Peyer's patch (tissue), 4 donors: Measurements from ENCODE around the gene C8A.

Experiments used
- POLR2A ChIP-seq, 2 donors: fragments of 450-650 bp; IDR thresholded peaks; one replicate each; pipeline ENCODE4 v1.5.1; 2017; ENCODE audit warnings: antibody characterized with exemption in 2 of 2, mild to moderate bottlenecking in 2 of 2, moderate library complexity in 2 of 2
- TF ChIP-seq, protein P1 (sequence below), 6 experiments: fragments of 450-650 bp in 4 of 6; fragments of 200-600 bp in 2 of 6; sonication (generic) in 1 of 6; IDR thresholded peaks; one replicate each; pipeline ENCODE4 v1.5.1; 2017 to 2019; ENCODE audit warnings: antibody characterized with exemption in 6 of 6, mild to moderate bottlenecking in 3 of 6, moderate library complexity in 1 of 6

DNA sequence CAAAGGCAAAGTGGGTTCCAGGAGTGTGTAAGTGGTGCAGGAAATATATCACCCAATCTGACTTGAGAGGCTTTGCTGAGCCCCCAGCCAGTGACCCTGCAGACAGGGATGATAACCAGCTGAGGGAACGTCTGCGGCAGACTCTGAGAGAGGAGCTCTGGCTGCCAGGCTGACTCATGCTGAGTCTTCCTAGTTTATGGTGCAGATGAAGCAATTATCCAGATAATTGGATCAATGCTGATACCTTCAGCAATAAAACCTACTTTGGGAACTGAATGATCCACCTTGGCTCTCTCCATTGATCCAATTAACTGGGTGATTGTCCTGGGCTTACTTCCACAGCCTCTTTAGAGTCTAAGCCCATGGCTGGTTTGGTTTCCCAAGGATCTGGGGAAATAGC lies 103.9 kb downstream of the C8A start:
- no peak for TF ChIP-seq POLR2A (IDR thresholded peaks at IDR 0.05)
- TF ChIP-seq, protein P1, sequence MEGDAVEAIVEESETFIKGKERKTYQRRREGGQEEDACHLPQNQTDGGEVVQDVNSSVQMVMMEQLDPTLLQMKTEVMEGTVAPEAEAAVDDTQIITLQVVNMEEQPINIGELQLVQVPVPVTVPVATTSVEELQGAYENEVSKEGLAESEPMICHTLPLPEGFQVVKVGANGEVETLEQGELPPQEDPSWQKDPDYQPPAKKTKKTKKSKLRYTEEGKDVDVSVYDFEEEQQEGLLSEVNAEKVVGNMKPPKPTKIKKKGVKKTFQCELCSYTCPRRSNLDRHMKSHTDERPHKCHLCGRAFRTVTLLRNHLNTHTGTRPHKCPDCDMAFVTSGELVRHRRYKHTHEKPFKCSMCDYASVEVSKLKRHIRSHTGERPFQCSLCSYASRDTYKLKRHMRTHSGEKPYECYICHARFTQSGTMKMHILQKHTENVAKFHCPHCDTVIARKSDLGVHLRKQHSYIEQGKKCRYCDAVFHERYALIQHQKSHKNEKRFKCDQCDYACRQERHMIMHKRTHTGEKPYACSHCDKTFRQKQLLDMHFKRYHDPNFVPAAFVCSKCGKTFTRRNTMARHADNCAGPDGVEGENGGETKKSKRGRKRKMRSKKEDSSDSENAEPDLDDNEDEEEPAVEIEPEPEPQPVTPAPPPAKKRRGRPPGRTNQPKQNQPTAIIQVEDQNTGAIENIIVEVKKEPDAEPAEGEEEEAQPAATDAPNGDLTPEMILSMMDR (IDR thresholded peaks at IDR 0.05), result no peak
